T1000 (cell line): ENCODE results near the gene GIMAP8.
A peak's percentile ranks its signal among the peaks of the same experiment; 100 is the strongest.

Experiments used
- DNase-seq: peaks from one replicate; lab custom pipeline; 2025; ENCODE audit warnings: mixed read lengths; lab: John Stamatoyannopoulos, UW

GIMAP8 gene

DNA sequence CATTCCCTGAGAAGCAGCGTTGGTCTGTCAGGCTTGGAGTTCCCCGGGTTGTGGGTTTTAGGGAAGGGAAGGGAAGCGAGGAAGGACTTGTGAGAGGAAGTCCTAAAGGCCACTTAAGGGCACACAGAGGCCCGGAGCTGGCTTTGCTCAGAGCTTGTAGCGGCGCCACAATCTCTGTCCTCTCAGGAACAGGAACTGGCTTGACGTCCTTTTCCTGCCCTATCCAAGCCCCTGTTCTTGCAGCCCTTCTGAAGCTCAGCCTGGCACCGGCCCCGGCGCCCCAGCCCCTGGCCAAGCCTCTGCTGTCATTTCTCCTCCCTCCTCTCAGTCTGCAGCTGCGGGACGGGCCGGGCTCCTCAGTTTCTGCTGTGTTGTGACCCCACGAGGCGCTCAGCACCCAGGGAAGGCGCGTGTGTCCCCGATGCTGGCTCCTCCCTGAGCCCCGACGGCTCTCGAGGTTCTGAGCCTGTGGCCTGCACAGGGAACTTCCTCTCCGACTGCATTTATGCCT is at the start of gene GIMAP8:
Gene GIMAP8 (plus strand): TSS at position 140 of the 511 bp plus-strand sequence. CDS start 16,069 bp downstream, outside the sequence.
- DNase-seq, result no peak

DNA sequence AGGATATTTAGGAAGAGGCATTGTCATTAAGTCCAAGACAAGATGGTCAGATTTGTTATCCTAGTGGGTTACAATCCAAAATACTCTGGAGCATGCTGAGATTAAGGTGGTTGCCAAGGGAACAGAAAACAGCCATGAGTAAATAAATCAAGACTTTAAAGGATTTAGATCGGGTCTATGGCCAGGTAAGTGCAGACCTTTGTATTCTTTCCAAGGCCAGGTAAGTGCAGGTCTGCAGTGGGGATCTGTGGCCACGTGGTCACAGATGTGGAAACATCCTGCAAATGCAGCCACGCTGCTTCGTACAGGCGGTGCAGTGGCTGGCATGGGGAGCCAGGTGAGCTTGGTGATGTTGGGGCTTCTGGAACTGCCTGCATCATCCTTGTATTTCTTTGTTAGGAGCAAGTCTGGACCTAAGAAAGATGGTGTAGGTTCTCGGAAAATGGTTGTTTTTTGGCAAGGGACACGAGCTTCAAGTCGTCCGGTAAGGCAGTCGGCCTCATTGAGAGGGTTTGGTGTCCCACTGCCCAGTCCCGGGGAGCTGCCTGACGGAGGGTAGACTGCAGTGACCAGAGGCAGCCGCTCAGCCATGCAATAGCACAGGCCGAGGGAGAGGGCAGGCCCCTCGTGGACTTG is 49.5 kb upstream of the GIMAP8 start:
- DNase-seq, result no peak

DNA sequence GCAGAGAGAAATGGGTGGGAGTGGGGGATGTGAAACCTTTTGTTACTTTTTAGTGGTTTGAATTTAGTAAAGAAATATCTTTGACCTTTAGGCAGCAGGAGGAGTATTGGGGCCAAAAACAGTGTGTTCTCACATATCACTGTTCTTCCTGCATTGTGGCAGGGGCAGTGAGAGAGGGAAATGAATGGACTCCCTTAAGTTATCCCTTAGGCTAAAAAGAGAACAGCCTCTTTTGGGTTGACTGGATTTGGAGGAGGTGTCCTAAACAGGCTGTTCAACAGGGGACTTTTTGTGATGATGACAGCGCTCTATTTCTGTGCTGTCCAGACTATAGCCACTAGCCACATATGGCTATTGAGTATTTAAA is 49.0 kb upstream of the GIMAP8 start:
- no peak for DNase-seq

DNA sequence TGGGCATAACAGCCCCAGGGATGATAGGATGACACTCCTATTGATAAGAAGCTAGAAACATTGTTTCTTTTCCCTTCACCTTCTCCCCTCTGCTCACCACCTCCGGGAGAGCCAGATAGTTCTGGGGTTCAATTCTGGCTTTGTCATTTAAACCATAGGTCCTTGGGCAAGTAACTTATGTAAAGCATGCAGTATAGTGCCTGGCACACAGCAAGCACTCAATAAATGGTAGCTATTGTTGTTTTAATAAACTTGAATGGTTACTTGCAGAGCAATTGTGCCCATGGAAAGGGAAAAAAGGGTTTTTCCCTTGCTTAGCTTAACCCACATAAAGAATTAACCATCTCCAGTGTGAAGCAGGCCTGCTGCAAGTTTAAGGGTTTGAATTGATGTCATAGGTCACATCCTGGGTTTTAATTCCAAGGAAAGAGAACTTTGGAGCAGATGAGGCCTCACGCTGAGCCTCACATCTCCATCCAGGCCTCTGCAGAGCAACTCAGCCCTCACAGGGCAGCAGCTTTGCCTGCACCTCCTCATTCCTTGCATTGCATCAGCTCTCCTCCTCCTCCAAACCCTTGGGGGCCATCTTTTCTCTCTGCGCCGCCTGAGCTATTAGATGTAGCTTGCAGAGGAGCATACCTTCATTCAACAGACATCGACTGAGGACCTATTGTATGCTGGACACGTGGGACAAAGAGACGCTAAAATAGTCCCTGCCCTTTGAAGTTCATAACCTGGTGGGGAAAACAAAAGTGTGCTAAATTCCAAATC is 48.4 kb upstream of the GIMAP8 start:
- no peak for DNase-seq

DNA sequence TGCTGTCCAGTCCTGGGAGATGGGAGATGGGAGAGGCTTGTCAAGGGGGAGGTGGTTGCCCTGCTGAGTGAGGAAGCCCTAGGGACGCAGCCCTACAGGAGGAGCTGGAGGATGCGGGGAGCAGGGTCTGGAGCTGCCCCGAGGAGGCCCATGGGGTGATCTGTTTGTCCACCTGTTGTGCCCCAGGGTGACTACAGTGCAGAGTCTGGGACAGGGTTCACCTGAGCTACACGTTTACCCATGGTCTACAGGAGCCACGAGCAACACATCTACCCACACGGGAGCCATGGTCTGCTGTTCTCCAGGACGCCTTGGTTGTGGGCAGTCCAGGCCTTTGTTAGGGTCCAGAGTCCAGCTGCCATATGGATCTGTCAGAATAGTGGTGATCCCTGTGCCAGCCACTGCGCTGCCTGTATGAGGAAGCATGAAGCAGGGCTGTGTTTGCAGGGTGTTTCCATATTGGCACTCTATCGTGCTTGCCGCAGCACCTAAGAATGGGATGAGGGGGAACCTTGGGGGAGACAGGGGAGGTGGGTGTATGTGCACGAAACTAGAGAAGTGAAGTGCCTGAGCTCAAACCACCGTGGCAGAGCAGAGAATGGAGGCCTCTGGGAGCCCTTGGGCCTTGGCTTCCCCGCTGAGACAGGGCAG is 47.6 kb upstream of the GIMAP8 start:
- no peak for DNase-seq

DNA sequence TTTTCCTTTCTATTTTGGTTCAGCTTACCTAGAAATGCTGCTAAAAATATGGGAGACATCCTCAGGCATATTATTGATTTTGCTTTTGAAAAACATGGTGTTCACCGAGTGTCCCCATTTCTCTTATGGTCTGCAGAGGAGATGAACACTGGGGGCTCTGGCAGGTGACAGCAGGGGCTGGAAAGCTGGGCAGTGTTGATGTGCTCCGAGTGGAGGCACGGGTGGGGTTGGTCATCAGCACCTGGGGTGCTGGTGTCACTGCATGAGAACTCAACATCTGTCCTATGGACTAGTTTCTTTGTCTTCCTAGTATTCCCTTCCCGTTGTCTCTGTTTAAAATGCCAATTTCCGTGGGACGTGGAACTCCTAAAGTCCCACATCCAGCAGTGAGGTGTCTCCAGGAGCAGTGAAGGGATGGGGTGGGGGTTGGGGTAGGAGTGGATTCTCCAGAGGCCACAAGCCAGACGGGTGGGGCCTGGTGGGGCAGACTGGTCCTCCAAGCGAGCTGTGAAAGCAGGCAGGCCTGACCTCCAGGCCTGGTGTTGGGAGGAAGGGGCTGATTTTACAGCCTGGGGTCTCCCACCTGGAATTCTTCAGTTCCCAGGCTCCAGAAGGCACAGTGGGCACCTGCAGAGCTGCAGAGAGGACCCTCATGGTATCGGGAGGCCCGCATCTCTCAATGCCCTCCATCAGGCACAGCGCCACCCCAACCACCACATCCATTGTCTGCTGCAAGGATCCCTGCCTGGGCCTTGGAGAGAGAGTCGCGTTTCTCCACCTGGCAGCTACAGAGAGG is 46.9 kb upstream of the GIMAP8 start:
- no peak for DNase-seq

DNA sequence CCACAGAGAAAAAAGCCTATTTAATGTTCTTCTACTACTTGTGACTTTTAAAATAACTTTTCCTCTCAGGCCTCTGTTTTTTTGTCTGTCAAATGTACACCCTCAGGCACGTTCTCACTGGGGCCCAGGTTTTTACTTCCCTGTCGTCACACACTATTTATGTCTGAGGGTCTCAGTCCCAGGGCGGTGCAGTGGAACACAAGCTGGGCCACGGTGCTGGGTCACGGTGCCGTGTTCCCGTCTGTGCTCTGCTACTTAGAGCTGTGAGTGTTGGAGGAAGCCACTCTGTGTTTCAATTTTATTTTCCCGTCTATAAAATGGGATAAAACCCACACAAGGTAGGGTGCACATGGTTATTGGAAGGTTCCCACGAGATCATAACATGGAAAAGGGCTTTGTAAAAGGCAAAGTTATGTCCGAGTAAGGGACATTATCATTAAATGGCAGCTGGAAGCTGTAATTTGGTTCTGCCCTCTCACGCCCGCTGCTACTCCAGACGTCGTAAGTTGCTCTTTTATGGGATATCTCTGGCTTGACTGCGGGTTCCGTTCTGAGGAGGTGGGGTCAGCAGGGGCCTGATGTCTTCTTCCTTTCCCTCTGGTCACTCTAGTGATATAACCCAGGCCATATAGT is 46.1 kb upstream of the GIMAP8 start:
- DNase-seq, result no peak

DNA sequence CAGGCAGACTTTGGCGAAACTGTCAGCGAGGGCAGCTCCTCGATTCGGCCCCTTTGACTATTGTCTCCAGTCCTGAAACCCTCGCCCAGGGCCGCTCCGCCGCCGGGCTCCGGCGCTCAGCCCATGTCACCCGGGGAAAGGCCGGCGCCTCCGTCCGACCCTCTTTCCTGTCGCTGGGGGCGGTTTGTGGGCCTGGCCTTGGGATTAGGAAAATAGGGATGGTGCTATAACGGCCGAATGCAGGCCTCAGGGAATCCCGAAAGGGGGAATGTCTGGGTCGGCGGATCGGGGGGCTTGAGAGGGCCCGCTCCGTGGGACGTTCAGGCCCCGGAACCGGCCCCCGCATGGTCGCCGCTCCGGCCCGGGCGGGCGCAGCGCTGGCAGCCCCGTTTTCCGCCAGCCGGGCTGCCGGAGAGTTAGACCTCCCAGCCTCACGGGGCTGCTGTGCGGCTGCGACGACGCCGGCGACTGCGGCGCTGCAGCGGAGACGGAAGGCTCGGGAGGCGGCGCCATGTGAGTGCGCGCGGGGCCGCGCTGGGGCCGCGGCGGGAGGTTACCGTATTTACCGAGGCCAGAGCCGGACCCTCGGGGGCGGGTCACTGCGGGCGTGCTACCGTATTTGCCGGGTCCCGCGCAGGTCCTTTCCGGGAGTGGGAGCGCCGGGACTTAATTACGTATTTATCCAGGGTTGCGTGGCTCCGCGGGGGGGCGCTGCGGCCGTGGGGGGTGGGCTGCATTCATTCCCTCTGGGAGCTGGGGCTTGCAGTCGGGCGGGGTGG is 45.4 kb upstream of the GIMAP8 start:
- DNase-seq, result peak; percentile 24

DNA sequence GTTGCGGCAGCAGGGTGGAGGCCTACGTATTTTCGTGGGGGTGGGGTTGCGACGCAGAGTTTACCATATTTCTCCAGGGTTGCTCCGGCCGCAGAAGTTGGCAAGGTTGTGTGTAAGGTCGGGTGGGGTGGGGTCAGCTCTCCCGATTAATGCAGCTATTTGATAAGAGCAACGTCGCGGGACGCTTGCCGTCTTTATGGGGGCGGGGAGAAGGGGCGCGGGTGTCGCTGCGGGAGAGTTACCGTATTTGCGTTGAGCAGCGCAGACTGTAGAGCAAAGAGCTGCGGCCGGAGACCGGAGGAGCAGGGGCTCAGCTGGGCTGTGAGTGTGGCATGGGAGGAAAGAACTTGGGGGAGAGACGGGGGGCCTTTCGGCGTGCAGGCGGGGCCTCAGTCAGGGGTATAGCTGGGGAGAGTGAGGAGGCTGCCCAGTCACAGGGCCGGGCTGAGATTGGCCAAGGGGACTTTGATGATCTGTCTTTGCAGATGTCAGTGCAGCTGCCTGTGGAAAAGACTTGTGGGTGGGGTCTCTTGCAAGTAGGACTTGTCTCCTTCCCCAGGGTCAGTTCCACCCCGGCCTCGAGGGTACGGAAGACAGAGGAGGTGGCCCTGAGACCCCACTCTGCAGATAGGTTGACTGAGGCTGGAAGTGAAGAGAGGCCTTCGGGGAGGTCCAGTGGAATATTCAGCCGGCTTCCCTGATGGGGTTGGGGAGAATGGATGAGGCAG is 44.7 kb upstream of the GIMAP8 start:
- no peak for DNase-seq

DNA sequence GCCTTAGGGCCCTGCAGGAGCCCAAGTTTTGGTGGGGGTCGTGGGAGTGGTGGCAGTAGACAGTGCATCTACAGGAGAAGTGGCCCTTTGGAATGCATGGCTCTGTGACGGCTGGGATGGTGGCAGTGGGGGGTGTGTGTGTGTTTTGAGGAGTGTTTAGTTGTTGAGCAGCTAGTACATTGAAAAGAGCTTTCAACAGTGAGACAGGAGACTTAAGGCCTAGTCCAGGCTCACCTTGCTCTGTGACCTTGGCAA is 44.2 kb upstream of the GIMAP8 start:
- DNase-seq, result no peak

DNA sequence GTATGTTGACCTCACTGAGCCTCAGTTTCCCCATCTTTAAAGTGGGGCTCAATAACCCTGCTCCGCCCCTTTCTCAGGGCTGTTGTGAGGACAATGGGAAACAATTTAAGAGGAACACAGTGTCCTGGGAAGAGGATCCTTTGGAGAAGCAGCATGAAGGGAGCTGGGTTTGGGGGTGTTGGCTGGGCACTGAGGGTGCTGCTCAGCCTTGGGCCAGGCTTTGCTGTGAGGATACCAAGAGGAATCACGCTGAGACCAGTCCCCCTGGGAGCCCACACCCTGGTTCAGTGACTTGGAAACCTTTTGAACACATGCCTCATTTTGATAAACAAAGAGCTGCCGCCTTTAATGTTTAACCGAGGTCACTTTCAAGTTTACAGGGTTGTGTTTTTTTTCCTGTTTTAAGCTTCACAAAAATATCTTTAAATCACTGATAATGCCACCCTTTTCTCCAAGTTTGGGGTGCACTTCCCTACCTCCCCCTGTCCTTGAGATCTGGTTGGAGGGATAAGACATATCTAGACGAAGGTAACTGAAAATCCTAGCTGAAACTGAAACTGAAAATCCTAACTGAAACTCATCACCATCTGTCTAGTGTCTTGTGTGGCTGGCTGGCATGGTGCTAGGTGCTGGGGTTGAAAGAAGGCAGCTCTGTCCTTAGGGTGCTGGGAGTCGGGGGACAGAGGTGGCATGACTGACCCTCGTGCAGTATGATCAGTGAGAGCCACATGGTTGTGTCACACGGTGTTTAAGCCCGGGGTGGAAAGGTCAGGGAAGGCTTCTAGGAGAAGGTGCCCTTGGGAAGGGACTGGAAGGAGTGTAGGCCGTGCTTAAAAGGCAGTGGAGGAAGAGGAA is 43.6 kb upstream of the GIMAP8 start:
- no peak for DNase-seq

DNA sequence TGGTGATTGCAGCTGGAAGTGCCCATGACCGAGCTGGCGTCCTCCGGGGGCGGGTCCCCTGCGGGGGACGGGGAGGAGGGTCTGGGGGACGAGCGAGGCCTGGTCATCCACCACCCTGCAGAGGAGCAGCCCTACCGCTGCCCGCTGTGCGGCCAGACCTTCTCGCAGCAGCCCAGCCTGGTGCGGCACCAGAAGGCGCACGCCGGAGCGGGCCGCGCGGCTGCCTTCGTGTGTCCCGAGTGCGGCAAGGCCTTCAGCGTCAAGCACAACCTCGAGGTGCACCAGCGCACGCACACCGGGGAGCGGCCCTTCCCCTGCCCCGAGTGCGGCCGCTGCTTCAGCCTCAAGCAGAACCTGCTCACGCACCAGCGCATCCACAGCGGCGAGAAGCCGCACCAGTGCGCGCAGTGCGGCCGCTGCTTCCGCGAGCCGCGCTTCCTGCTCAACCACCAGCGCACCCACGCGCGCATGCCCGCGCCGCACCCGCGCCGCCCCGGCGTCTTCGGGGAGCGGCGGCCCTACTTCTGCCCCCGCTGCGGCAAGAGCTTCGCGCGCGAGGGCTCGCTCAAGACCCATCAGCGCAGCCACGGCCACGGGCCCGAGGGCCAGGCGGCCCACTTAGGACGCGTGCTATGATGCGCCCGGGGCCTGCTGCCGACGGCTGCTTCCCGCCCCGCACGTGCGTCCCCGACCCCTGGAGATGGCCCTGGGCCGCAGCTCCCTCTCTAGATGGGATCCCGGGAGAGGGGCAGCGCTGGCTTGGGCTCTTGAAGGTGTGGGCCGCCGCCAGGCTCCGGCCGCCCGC is 42.6 kb upstream of the GIMAP8 start:
- DNase-seq, result no peak

DNA sequence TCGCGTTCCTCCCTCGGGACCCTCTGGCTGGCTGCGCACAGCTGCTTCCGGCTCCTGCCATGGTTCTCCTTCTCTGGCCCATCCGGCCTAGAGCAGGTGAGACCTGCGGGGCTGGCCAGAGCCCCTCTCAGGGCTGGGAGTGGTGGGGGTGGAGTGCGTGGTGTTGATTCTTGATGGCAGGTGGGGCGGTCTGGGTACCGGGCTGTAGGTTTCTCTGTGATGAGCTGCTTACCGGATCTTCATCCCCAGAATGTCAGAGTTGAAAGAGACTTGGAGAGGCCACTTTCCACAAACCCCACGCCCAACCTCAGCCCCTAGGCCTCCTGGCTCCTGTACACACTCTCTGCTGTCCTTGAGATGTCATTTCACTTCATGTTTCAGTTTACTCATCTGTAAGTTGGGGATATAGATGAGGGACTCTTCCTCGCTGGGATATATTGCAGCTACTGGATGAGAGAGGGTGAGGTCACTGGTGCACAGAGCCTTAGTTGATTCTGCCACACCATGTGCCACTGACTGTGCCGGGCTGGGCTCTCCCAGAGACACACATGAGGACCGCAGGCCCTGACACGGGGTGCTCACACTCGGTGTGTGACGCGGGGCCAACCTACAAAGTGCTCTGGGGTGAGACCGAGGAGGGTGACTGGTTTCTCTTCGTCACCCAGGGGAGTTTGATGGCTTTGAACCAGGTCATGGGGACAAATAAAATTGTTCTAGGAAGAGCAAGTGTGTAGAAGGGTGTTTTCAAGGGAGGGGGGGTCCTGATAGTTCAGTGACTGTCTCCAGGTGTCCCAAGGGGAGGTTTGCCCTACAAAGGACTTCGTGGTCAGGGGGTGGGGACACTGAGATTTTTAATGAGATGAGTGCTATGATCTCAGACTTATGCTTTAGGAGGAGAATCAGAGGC is 41.8 kb upstream of the GIMAP8 start:
- no peak for DNase-seq

DNA sequence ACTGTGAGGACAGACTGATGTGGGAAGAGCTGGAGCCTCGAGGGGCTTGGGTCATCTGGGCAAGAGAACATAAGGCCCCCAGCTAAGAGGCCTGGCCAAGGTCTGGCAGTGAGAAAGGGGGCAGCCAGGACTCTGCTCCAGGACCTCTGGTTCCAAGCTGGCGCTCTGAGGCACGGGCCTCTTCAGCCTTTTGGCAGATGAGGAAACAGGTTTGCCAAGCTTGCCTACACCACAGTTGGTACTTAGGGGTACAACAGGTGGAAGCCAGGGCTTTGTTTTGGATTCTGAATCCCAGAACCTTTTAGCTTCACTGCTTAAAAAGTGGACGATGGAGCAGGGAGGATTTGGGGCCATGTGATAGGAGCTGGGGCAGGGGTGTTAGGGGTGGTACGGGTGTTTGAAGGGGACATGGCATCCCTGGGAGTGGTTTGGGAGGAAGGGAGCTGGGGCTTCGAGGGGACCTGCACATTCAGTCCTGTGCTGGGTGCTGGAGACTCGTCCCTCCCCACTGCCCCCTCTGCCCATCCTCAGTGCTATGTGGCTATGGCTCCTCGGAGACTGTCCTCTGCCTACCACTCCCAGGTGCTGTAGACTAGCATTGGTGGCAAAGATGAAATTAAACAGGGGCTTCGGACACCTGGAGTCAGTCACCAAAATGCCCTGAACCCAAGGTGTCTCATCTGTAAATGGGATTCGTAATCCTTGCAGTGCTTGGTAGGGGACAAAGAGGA is 41.0 kb upstream of the GIMAP8 start:
- DNase-seq, result no peak

DNA sequence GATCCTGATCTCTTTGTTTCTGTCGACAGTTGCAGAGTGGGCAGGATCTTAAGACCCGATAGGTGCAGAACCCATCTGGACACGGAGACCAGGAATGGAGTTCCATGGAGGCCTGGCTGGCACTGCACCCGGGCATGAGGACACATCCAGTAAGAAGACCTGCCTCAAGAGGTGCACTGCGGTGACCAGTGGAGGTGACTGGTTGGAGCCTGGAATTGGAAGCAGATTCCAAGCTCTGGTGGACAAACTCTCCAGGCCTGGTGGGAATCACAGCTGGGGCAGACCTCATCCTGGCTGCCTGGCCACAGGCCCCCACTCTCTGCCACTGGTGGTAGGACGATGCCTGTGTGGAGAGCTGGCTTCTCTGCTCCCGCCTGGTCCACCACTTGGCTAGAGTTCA is 40.3 kb upstream of the GIMAP8 start:
- no peak for DNase-seq

DNA sequence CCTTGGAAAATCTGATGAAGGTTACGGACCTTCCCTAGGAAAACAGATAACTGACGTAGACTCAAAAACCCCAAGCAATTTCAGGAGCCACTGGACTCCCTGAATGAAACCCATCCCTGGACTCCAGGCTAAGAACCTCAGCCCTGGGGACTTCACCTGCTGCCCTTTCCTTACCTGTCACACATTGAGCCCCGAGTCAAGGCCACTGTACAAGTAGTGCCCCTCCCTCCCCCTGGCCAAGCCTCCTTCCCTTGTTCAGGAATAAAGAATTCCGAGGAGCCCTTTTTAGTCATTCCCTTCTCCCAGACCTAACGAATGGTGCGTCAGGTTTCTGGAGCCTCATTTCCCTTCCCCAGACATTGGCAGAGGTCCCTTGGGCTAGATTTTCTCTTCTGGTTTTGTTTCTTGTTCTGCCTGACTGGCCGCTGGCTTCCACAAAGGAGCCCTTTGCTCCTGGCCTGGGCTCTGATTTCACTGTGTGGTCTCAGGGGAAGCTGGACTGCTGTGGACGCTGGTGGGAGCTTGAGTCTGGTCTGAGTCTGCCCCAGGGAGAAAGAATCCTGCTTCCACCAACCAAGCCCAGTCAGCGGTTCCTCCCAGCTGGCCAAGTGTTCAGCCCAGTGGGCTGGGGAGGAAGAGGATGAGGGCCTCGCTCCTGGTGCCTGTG is 39.6 kb upstream of the GIMAP8 start:
- DNase-seq, result no peak
